Measurements from ENCODE around the gene DPYSL5. TPM values are rescaled to one million over a fixed set of nuclear protein-coding genes. Genes with fewer than 3 reads are reported as not detected.

Gene DPYSL5
- total and polyA plus RNA-seq, 9 of the 15 experiments (the other 6 are each of a cell fraction or from before 2014, with no cell fraction given) = 0.06 TPM; not detected in 8

- TF ChIP-seq CREB3 (tag; conservative IDR thresholded peaks at IDR 0.05; ENCODE audit: low read depth) = no peak
- no peak for TF ChIP-seq HNRNPLL (IDR thresholded peaks at IDR 0.05; ENCODE audit: low read depth, low read length, poor library complexity, severe bottlenecking)
- no peak for TF ChIP-seq ADNP (tag; IDR thresholded peaks at IDR 0.05)
Measured at GRCh38 chr2:26897807-26898479, 50.0 kb downstream of the DPYSL5 start (continued).

- under 1% methylated on average over 15 of the region's 15 CpGs for WGBS (ENCODE audit: insufficient coverage, low coverage, missing lambda C conversion rate)
- ChIA-PET POLR2A (interaction anchor here (0.6 to 1.6 kb wide), 6 partner anchors 8 to 356 kb away, joined by 3 to 5 read pairs (median 4); no protein-coding TSS in a partner anchor), CTCF (ENCODE audit: low intra/inter-chr PET ratio) (no interaction called here)
- no peak for TF ChIP-seq THAP7 (CRISPR knock-in tag; IDR thresholded peaks at IDR 0.05)
- TF ChIP-seq KDM1A (IDR thresholded peaks at IDR 0.05) = no peak
- no peak for TF ChIP-seq ZBTB12 (CRISPR knock-in tag; IDR thresholded peaks at IDR 0.05)
Measured at GRCh38 chr2:26898480-26899078, 50.6 kb downstream of the DPYSL5 start.

More at GRCh38 chr2:26898480-26899078, 50.6 kb downstream of the DPYSL5 start:
- in situ Hi-C loops (cut with MboI) (no loop called here), intact Hi-C loops (cut with micrococcal nuclease) (no loop called here)
- Histone ChIP-seq H3K27me3 (ENCODE audit: control insufficient read depth in 2 of 2, insufficient read depth in 2 of 2, low read length in 2 of 2) (peaks cover 16 to 38% of the 10 kb centered on the region in 2 experiments; a peak in 4 of 5 replicates), H3K79me2 (ENCODE audit: control insufficient read depth, insufficient read depth, low read length) (no peaks in the 10 kb centered on the region), H4K20me1 (replicated peaks; ENCODE audit: control insufficient read depth, insufficient read depth, low read length) (0 out of 2 replicates have a peak, but pooled peaks cover 3% of the 10 kb centered on the region), H3K4me2 (ENCODE audit: insufficient read depth, low read length) (no peak overlapping the region), H3K4me1 (replicated peaks in 1 of 2; ENCODE audit: control insufficient read depth in 2 of 2, insufficient read depth in 2 of 2, low read length in 2 of 2) (peaks cover 0 to 4% of the 10 kb centered on the region in 2 experiments; a peak in 2 of 5 replicates), H3K9ac (ENCODE audit: insufficient read depth in 1 of 2, low read depth in 2 of 2, low read length in 2 of 2) (no peak overlapping the region), H3K4me3 (no peak overlapping the region), H3K9me1 (ENCODE audit: control insufficient read depth, insufficient read depth, low read length) (no peaks in the 10 kb centered on the region), H3K9me3 (replicated peaks; ENCODE audit: control insufficient read depth, insufficient read depth, low read depth, low read length) (no peaks in the 10 kb centered on the region; the same call in 1 of the 2 replicates), H2AFZ (ENCODE audit: low read depth, low read length) (no peak overlapping the region), H3K27ac (ENCODE audit: extremely low read depth, low read depth, low read length) (no peak overlapping the region), H3K36me3 (ENCODE audit: control insufficient read depth, insufficient read depth, low read length) (no peaks in the 10 kb centered on the region)
- BruUV-seq (replicated peaks) = no TSS peak
- ATAC-seq (no peak), FAIRE-seq (no peak), DNase-seq (ENCODE audit: extremely low read depth in 1 of 4, low spot score in 3 of 4) (no peak)

Data from K562 (cell line).